ENCODE results near the gene KCTD16.

The KCTD16 gene

DNA sequence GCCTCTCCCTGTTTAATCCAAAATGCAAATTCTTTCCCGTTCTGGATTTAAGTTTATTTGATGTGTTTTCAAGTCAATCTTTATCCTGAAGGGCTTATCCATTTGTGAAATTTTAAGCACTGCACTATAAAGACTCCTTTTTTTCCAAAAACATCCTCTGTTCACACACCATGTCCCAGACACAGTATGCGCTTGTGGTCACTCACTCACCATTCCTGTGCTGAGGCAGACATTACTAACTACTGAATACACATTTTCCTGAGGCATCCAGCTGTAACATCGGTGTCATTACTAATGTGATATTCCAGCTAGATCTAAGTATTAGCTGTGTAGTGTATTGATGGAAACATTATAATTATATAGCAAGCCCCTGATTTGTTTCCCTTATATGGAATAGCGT, 298.4 kb downstream of the KCTD16 start:
- DNase-seq: no peak

DNA sequence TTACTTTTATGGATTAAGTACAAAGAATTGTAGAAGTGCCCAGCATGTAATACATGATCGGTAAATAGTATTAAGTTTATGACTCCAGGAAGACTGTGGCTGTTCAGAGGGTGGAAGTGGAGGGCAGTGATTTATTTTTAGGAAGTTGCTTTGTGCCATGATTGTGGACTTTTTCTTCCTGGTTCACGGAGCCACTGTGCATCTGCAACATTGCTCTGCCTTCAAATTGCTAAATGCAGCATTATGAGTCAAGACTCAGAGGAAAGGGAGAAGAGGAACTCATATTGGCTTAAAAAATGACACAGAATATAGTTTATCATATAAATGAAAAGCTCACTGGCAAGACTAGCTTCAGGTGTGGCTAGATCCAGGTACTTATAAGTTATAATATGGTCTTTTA, 301.5 kb downstream of the KCTD16 start:
- DNase-seq: no peak

DNA sequence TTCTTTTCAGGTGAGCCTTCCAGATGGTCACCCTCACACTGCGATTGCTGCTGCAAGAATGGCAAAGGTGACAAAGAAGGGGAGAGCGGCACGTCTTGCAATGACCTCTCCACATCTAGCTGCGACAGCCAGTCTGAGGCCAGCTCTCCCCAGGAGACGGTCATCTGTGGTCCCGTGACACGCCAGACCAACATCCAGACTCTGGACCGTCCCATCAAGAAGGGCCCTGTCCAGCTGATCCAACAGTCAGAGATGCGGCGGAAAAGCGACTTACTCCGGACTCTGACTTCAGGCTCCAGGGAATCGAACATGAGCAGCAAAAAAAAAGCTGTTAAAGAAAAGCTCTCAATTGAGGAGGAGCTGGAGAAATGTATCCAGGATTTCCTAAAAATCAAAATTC, 303.0 kb downstream of the KCTD16 start:
- no peak for DNase-seq

DNA sequence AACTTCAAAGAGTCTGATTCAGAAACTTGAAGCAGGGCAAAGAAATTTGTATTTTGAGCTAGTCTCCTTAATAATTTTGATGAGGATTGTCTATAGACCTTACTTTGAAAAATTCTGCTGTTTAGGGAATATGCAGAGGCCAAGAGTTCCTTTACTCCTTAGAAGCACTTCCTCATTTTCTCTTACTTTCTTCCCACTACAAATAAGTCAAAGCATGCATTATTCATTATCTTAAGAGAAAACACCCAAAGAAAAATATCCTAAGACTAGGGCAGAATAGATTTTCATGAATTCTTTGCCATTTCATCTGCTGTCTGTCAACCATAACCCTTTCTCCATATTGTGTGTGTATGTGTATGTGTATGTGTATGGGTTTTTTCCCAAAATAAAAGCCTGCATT, 307.9 kb downstream of the KCTD16 start:
- no peak for DNase-seq

DNA sequence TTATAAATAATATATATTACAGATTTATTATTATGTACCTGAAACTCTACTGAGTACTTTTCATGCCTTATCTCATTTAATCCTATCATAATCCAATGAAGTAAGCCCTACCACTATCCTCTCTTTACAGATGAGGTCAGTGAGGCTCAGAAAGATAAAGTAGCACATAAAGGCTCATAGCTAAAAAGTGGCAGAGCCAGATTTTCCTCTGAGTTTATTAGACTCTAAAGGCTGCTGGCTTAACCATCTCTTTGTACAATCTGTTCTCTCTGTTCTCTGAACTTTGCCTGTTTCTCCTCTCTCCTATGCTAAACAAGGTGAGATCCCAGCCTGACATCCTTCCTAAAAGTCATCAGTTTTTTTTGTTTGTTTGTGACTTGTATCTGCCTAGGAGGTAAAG, 311.2 kb downstream of the KCTD16 start:
- DNase-seq: no peak

DNA sequence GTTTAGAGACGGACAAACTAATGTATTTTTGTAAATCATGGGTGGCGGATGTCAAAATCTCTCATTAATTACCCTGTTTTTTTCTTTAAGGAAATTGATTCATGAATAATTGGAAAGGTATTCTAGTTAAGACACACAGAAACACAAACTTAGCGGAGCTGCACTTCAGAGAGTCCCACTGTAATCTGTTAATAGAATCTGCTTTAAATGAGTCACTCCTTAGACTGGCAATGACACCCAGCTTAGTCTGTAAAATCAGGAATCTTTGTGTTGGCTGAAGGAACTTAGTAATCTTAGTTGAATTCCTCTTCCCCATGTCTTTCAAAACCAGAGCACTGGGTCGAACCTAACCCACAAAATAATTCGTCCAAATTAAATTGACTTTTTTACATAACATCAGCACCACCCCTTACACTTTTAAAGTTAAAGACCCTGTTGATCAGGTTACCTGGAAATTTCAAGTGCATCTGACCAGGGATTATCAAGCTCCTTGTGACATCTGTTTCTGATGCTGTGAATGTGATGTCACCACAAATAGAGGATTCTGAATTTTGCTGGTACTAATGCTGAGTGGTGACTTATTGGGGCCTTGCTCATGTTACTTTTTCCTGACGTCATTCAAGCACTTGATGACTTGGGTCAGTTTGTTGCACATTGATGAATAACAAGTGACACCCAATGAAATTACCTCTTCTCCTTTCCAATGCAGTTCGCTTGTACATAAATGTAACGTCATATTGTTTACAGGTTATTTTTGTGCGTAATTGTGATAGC, 313.6 kb downstream of the KCTD16 start:
- DNase-seq: no peak

DNA sequence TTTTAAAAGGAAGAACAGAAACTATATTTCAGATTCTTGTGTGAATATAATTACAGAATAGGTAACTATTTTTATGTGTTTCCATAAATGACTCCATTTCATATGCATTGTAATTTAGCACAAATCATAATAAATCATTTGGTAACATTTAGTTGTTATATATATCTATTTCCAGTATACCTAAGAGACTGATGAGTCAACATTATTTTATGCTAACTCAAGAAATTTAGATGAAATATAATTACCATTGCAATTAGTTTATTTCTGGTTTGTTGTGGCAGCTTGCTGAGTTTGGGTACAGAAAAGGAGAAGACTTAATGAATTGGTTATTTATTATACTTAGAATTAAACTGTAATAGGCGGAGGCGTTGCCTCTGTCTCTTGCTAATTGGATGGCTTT, 314.9 kb downstream of the KCTD16 start:
- DNase-seq: no peak

DNA sequence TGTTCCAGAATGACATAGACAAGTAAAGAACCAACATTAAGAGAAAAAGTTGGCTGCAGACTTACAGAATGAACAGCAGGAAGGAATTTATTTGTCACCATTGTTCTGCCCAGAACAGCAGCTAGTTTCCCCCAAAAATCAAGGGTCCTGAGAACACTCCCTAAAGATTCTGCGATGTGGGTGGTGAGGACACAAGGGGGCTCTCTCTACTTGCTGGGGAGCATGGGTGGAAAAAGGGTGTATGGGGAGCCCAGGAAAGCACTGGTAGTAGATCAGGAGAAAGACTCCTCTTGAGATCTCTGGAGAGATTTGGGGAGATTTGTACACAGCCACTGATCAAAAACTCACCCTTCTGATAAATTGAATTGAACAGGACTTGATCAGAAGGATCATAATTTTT, 316.5 kb downstream of the KCTD16 start:
- no peak for DNase-seq

DNA sequence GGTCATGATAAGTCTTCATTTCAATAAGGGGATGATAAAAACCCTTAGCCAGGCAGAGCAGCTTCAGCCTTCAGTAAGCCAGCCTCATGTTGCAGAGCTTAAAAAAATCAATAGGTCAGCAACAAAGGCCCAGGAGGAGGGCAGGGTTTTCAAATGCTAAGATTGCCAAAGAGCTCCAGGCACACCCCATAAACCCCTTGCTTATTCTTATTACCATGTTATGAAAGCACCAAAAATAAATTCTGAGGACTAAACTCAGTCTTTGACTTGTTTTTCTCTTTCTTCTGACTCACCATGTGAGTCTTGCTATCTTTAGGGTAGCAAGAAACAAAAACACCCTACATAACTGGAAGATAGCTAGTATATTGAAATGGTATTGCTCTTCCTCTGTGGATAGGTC, 317.1 kb downstream of the KCTD16 start:
- DNase-seq: no peak

DNA sequence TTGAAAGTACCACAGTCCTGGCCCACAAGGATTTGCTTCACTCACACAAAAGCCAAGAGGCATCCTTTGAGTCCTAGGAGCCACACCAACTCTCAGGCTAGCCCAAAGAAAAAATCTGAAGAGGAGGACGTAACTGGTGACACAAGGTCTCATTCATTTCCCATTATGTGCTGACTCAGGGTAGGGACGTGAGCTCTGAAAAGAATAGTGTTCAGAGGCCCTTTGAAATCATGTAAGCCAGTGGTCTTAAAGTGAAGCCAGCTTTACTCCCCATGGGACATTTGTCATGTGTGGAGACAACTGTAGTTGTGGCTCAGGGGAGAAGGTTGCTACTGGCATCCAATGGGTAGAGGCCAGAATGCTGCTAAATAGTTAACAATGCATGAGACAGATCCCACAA, 332.4 kb downstream of the KCTD16 start:
- DNase-seq: no peak

DNA sequence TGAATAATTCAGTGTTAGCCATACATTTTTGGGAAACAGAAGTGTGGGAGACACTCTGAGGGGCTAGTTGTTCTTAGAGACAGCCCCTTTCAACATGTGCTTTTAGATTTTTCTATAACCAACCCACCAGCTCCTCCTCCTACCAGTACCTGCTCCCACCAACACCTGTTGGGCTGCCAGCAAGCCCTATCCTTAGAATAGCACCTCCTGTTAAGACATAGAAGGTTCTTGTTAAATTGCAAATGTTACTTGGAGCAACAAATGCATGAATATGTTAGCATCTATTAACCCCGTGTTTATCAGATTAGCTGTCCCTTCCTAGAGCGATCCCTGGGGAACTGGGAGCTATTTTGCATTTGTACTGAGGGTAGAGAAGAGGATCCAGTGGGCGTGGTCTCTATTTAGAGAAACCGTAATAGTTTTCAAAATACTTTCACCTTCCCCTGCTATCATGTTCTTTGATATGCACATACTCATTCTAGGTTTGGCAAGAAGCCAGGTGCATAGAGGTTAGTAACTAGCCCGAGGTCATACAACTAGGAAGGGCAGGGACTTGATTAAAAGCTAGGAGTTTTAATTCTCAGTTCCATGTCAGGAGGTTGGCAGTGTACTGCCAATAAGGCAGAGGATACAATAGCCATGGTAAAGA, 334.4 kb downstream of the KCTD16 start:
- no peak for DNase-seq

DNA sequence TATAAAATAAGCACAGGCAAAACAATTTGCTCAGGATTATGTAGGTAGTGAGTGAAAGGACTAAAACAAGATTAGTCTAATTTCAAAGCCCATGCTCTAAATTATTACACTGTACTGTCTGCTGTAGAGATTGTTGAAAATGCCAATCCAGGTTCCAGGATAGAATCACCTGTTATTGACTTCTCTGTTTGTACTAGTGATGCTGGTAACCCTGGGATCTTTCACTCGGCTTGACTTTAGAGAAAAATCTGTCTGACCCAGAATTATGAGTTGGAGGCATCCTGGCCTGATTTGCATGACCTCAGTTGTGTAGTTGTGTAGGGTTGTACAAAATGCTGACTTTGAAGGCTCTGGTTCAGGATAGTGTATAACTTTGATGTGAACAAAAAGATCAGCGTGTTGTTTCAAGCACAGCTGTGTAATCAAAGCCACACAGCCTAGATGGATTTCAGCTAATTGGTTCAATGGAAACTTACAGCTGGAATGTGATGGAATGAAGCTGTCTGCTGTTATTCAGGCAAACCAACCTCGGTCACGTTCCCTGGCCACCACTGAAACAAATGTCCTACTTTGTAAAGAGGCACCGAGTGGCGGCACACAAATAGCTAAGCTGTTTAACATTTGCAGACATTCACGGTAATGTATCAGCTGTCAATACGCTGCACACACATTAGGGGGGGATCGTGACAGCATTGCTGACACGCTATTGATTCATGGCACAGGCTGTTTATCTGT, 340.3 kb downstream of the KCTD16 start:
- no peak for DNase-seq

DNA sequence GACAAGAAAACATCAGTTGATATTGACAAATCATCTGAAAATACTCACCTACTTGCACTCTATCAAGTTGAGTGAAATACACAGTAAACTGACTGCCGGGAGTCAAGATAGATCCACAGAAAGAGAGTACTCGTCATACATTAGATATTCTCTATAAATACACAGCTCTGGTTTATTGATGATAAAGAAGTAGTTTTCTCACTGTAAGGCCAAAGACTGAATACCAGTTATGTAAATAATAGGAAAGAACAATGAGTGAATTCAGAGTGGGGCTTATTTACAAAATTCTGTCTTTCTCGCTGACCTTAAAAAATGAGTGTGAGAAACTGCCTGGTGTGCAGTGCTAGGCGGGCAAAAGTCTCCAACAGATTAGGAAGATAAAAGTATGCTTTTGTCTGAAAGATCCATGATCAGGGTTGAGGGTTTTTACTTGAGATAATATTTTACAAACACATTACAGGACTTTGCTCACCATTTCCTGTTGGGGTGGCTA, 341.0 kb downstream of the KCTD16 start:
- DNase-seq: no peak

DNA sequence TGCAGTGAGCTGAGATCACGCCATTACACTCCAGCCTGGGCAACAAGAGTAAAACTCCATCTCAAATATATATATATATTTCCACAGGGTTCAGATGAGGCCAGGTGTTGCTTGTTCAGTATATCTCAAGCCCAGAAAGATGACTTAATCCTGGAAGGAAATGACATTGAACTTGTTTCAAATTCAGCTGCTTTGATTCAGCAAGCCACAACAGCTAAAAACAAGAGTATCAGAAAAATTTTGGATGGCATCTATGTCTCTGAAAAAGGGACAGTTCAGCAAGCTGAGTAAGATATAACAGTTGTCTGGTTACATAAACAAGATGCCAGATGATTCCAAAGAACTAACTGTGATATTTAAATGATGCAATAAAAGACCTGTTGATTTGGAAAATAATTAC, 352.0 kb downstream of the KCTD16 start:
- DNase-seq: peak; percentile 44

DNA sequence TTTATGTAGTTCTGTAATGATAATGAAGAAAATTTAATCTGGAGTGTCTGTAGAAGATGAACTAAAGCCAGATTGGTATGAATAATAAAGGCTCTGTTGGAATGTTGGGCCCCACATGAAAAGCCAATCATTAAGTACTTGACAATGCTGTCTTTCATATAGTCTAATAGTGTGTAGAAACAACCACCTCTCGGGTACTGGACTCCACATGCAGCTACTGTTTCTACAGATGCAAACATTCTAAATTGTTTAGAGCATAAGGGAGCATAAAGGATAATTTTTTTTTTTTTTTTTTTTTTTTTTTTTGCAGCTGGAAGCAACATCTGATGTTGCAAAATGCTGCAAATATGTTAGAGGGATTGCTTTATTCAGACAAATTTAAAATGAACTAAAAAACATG, 354.3 kb downstream of the KCTD16 start:
- DNase-seq: no peak

DNA sequence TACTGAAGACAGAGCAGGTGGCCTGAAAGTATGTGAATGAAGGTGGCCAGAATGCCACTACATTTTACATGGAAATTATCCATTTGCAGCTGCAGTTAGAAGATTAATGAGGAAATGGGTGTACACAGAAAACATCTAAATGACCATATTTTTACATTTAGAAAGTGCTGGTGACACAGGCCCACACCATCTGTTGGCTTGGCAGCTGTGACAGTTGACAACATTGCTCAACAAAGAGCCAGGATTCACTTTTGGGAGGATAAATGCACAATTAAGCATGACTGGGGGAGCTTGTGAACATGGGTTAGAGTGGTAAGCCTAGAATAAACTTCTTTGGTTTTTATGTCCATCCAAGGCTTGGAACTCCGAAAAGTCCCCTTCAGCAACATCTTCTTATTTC, 360.5 kb downstream of the KCTD16 start:
- no peak for DNase-seq
